H9 (cell line): ENCODE measurements around the gene ZNF318. TPM values are rescaled to one million over a fixed set of nuclear protein-coding genes. Genes with fewer than 3 reads are reported as not detected.

Experiments
- DNase-seq: peaks from one replicate; pipeline ENCODE4 v3.0.0-alpha.2; 2017
- H2AFZ ChIP-seq: one replicate; pipeline ENCODE4 v1.6.1; 2013; ENCODE audit warnings: mild to moderate bottlenecking, low read length, control low read depth, moderate library complexity
- H2AK5ac ChIP-seq: 2 replicates; pipeline ENCODE4 v1.6.1; 2013; ENCODE audit warnings: low read length, control low read depth, mixed read lengths; ENCODE audit not compliant: insufficient read length
- H2BK120ac ChIP-seq: one replicate; pipeline ENCODE4 v1.6.1; 2013; ENCODE audit warnings: low read depth, mild to moderate bottlenecking, low read length, control low read depth, inconsistent platforms; ENCODE audit not compliant: poor library complexity, severe bottlenecking
- H2BK12ac ChIP-seq: 2 replicates; pipeline ENCODE4 v1.6.1; 2013; ENCODE audit warnings: low read length, control low read depth, mixed read lengths, low read depth; ENCODE audit not compliant: insufficient read length
- H2BK15ac ChIP-seq: 2 replicates; pipeline ENCODE4 v1.6.1; 2013; ENCODE audit warnings: low read depth, low read length, control low read depth
- H2BK20ac ChIP-seq: one replicate; pipeline ENCODE4 v1.6.1; 2013; ENCODE audit warnings: low read depth, mild to moderate bottlenecking, low read length, control low read depth, inconsistent platforms; ENCODE audit not compliant: poor library complexity, severe bottlenecking
- H2BK5ac ChIP-seq: 2 replicates; pipeline ENCODE4 v1.6.1; 2013; ENCODE audit warnings: low read length, control low read depth, mixed read lengths; ENCODE audit not compliant: insufficient read length
- H3K14ac ChIP-seq: 2 replicates; pipeline ENCODE4 v1.6.1; 2013; ENCODE audit warnings: low read length, control low read depth; ENCODE audit not compliant: insufficient read depth
- H3K18ac ChIP-seq: 2 replicates; pipeline ENCODE4 v1.6.1; 2013; ENCODE audit warnings: low read depth, mild to moderate bottlenecking, mixed read lengths, low read length, control low read depth; ENCODE audit not compliant: insufficient read length
- H3K23ac ChIP-seq: 2 replicates; pipeline ENCODE4 v1.6.1; 2013; ENCODE audit warnings: low read length, control low read depth, mixed read lengths, low read depth; ENCODE audit not compliant: insufficient read length
- H3K23me2 ChIP-seq: 2 replicates; pipeline ENCODE4 v1.6.1; 2013; ENCODE audit warnings: low read depth, mild to moderate bottlenecking, mixed read lengths, low read length, control low read depth; ENCODE audit not compliant: insufficient read length, poor library complexity, severe bottlenecking
- H3K27ac ChIP-seq: 2 replicates; pipeline ENCODE4 v1.5.1; 2013; ENCODE audit warnings: low read length, control low read depth, mixed read lengths, low read depth; ENCODE audit not compliant: insufficient read length
- H3K27me3 ChIP-seq: 2 replicates; pipeline ENCODE4 v1.6.1; 2013; ENCODE audit warnings: low read length, control low read depth, inconsistent platforms; ENCODE audit not compliant: insufficient read depth
- H3K4ac ChIP-seq: 2 replicates; pipeline ENCODE4 v1.6.1; 2013; ENCODE audit warnings: low read depth, mild to moderate bottlenecking, control low read depth, inconsistent platforms, low read length, moderate library complexity
- H3K4me1 ChIP-seq: 2 replicates; pipeline ENCODE4 v1.6.1; 2013; ENCODE audit warnings: low read length, control low read depth, inconsistent platforms; ENCODE audit not compliant: insufficient read depth
- H3K4me2 ChIP-seq: 2 replicates; pipeline ENCODE4 v1.6.1; 2013; ENCODE audit warnings: low read length, control low read depth, mixed read lengths; ENCODE audit not compliant: insufficient read length, insufficient read depth
- H3K56ac ChIP-seq: 2 replicates; pipeline ENCODE4 v1.6.1; 2013; ENCODE audit warnings: low read depth, mild to moderate bottlenecking, mixed read lengths, low read length, control low read depth; ENCODE audit not compliant: insufficient read length
- H3K79me1 ChIP-seq: 2 replicates; pipeline ENCODE4 v1.6.1; 2013; ENCODE audit warnings: low read depth, mild to moderate bottlenecking, moderate library complexity, low read length, control low read depth, inconsistent platforms; ENCODE audit not compliant: insufficient read depth, poor library complexity, severe bottlenecking
- H3K79me2 ChIP-seq: 2 replicates; pipeline ENCODE4 v1.6.1; 2013; ENCODE audit warnings: low read length, control low read depth, inconsistent platforms; ENCODE audit not compliant: insufficient read depth
- H3K9ac ChIP-seq: 2 replicates; pipeline ENCODE4 v1.6.1; 2013; ENCODE audit warnings: low read length, control low read depth, mixed read lengths; ENCODE audit not compliant: insufficient read length; ENCODE audit errors: extremely low read depth
- H3K9me3 ChIP-seq: one replicate; pipeline ENCODE4 v1.6.1; 2013; ENCODE audit warnings: low read depth, low read length, inconsistent platforms; ENCODE audit not compliant: control insufficient read depth
- H3T11ph ChIP-seq: one replicate; pipeline ENCODE4 v1.6.1; 2013; ENCODE audit warnings: mild to moderate bottlenecking, low read length, control low read depth, inconsistent platforms
- H4K20me1 ChIP-seq: one replicate; pipeline ENCODE4 v1.6.1; 2013; ENCODE audit not compliant: control insufficient read depth, insufficient read length, insufficient read depth
- H4K5ac ChIP-seq: 2 replicates; pipeline ENCODE4 v1.6.1; 2013; ENCODE audit warnings: low read depth, mild to moderate bottlenecking, mixed read lengths, low read length, control low read depth; ENCODE audit not compliant: insufficient read length
- H4K8ac ChIP-seq: replicated peaks from 2 replicates; pipeline ENCODE4 v1.6.1; 2013; ENCODE audit warnings: low read length, control low read depth, mixed read lengths, low read depth; ENCODE audit not compliant: insufficient read length
- H4K91ac ChIP-seq: 2 replicates; pipeline ENCODE4 v1.6.1; 2013; ENCODE audit warnings: low read depth, mild to moderate bottlenecking, moderate library complexity, mixed read lengths, low read length, control low read depth; ENCODE audit not compliant: insufficient read length
- H3K27ac Mint-ChIP-seq, 3 experiments: 2 replicates in 2 of 3; 3 replicates in 1 of 3; pipeline ENCODE4 v1.8.0; 2020 to 2021; ENCODE audit warnings: mixed read lengths in 3 of 3, mild to moderate bottlenecking in 1 of 3, moderate library complexity in 1 of 3
- H3K27me3 Mint-ChIP-seq: 2 replicates; pipeline ENCODE4 v1.8.0; 2021; ENCODE audit warnings: low read depth, mild to moderate bottlenecking, moderate library complexity, mixed read lengths
- H3K36me3 Mint-ChIP-seq, 3 experiments: 2 replicates in 2 of 3; 3 replicates in 1 of 3; pipeline ENCODE4 v1.8.0; 2020 to 2021; ENCODE audit warnings: low read depth in 3 of 3, mixed read lengths in 3 of 3; ENCODE audit not compliant: insufficient read depth in 1 of 3
- H3K4me1 Mint-ChIP-seq, 2 experiments: 2 replicates each; pipeline ENCODE4 v1.8.0; 2020; ENCODE audit warnings: mixed read lengths in 2 of 2
- H3K4me3 Mint-ChIP-seq, 2 experiments: 2 replicates in 1 of 2; 3 replicates in 1 of 2; pipeline ENCODE4 v1.8.0; 2020 to 2021; ENCODE audit warnings: mild to moderate bottlenecking in 2 of 2, mixed read lengths in 2 of 2, moderate library complexity in 1 of 2
- H3K9me3 Mint-ChIP-seq, 2 experiments: 2 replicates in 1 of 2; 3 replicates in 1 of 2; pipeline ENCODE4 v1.8.0; 2020; ENCODE audit warnings: mild to moderate bottlenecking in 2 of 2, mixed read lengths in 2 of 2, moderate library complexity in 1 of 2
- CTCF ChIP-seq: fragments of 200-600 bp; sonication (generic); conservative IDR thresholded peaks from 3 replicates; pipeline ENCODE4 v1.8.0; 2021; ENCODE audit warnings: antibody characterized with exemption, mild to moderate bottlenecking
- WGBS: extraction: QIAGEN DNeasy Blood & Tissue Kit; methylation state at CpG from one replicate; pipeline ENCODE4 v1.1.7; 2013; ENCODE audit warnings: missing lambda C conversion rate, low lambda C conversion rate, mixed read lengths; ENCODE audit not compliant: insufficient read length; ENCODE audit errors: extremely low coverage; 5-methylcytosine and 5-hydroxymethylcytosine counted together
- total RNA-seq: library from RNA; stranded (reverse); gene quantifications from 2 replicates; pipeline ENCODE4 v1.2.1, GENCODE V29; 2021

ZNF318 gene
- total RNA-seq, 1 experiment from 2014 or later: 16.3 TPM

DNA sequence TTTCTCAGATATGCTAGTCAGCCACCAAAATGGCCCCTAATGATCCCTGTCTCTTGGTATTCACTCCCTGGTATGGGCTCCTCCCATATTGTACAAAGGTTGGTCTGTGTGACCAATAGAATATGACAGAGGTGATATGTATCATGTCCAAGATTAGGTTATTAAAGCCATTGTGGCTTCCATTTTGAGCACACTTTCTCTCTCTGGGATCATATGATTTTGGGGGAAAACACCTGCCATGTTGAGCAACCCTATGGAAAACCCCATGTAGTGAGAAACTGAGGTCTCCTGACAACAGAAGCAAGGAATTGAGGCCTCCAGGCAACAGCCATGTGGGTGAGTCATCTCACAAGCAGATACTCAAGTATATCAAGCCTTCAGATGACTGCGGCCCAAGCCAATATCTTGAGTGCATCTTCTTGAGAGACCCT, 7.1 kb upstream of the ZNF318 start:
- H3K4me3 Mint-ChIP-seq: no peak overlapping the region
- no peak overlapping the region for H2AFZ ChIP-seq
- no peak overlapping the region for H4K8ac ChIP-seq
- no peaks in the 10 kb centered on the region for H3K36me3 Mint-ChIP-seq
- no peaks in the 10 kb centered on the region for H4K20me1 ChIP-seq
- H2AK5ac ChIP-seq: no peak overlapping the region
- H2BK15ac ChIP-seq: no peak overlapping the region
- H4K91ac ChIP-seq: no peak overlapping the region
- no peak overlapping the region for H3K4me2 ChIP-seq
- no peaks in the 10 kb centered on the region for H3K79me2 ChIP-seq
- no peaks in the 10 kb centered on the region for H3K9me3 Mint-ChIP-seq
- H3K27me3 ChIP-seq: no peaks in the 10 kb centered on the region
- no peak overlapping the region for H3K9ac ChIP-seq
- no peak overlapping the region for H3T11ph ChIP-seq
- no peak overlapping the region for H3K56ac ChIP-seq
- H3K14ac ChIP-seq: no peak overlapping the region
- H4K5ac ChIP-seq: no peak overlapping the region
- H3K23ac ChIP-seq: no peak overlapping the region
- H2BK5ac ChIP-seq: no peak overlapping the region
- H3K27ac ChIP-seq: no peak overlapping the region
- peaks cover 15% of the 10 kb centered on the region for H3K27me3 Mint-ChIP-seq
- H3K9me3 ChIP-seq: no peaks in the 10 kb centered on the region
- no peaks in the 10 kb centered on the region for H3K79me1 ChIP-seq
- H3K23me2 ChIP-seq: no peaks in the 10 kb centered on the region
- no peak overlapping the region for H2BK12ac ChIP-seq
- no peak for TF ChIP-seq CTCF
- H3K18ac ChIP-seq: no peak overlapping the region
- H3K4ac ChIP-seq: no peak overlapping the region
- DNase-seq: no peak
- no CpG with 5 or more reads among the region's 1 CpG for WGBS
- H3K27ac Mint-ChIP-seq: no peak overlapping the region
- 0 out of 2 replicates have a peak, but pooled peaks cover 1% of the 10 kb centered on the region for H3K4me1 ChIP-seq
- no peak overlapping the region for H2BK20ac ChIP-seq
- H2BK120ac ChIP-seq: no peak overlapping the region
- peaks cover 3% of the 10 kb centered on the region in 2 experiments; a peak in 3 of 4 replicates for H3K4me1 Mint-ChIP-seq
